Sigmoid colon (tissue), 4 donors: ENCODE data around the gene HIF3A.

Experiments used
- EP300 ChIP-seq, 4 donors: sonication (generic); formaldehyde crosslinking; IDR thresholded peaks; one replicate each; pipeline ENCODE4 v1.6.1; 2017; ENCODE audit warnings: antibody characterized with exemption in 4 of 4
- POLR2A ChIP-seq, 2 donors: fragments of 450-650 bp; IDR thresholded peaks; one replicate each; pipeline ENCODE4 v1.6.1; 2016; ENCODE audit warnings: antibody characterized with exemption in 2 of 2, mild to moderate bottlenecking in 2 of 2, moderate library complexity in 2 of 2
- POLR2AphosphoS5 ChIP-seq, 4 donors: sonication (generic); formaldehyde crosslinking; IDR thresholded peaks; one replicate each; pipeline ENCODE4 v1.6.1; 2017; ENCODE audit warnings: antibody characterized with exemption in 4 of 4
- TF ChIP-seq, protein P1 (sequence below), 4 experiments: fragments of 450-650 bp in 3 of 4; fragments of 200-600 bp in 1 of 4; IDR thresholded peaks; one replicate each; pipeline ENCODE4 v1.5.1; 2016 to 2019; ENCODE audit warnings: antibody characterized with exemption in 4 of 4, mild to moderate bottlenecking in 3 of 4, moderate library complexity in 2 of 4

- TF ChIP-seq, protein P1, sequence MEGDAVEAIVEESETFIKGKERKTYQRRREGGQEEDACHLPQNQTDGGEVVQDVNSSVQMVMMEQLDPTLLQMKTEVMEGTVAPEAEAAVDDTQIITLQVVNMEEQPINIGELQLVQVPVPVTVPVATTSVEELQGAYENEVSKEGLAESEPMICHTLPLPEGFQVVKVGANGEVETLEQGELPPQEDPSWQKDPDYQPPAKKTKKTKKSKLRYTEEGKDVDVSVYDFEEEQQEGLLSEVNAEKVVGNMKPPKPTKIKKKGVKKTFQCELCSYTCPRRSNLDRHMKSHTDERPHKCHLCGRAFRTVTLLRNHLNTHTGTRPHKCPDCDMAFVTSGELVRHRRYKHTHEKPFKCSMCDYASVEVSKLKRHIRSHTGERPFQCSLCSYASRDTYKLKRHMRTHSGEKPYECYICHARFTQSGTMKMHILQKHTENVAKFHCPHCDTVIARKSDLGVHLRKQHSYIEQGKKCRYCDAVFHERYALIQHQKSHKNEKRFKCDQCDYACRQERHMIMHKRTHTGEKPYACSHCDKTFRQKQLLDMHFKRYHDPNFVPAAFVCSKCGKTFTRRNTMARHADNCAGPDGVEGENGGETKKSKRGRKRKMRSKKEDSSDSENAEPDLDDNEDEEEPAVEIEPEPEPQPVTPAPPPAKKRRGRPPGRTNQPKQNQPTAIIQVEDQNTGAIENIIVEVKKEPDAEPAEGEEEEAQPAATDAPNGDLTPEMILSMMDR (IDR thresholded peaks at IDR 0.05) = no peak
- no peak for TF ChIP-seq POLR2A (IDR thresholded peaks at IDR 0.05)
- TF ChIP-seq POLR2AphosphoS5 (IDR thresholded peaks at IDR 0.05) = no peak
- no peak for TF ChIP-seq EP300 (IDR thresholded peaks at IDR 0.05)
Measured at GRCh38 chr19:46367426-46367825, 70.6 kb downstream of the HIF3A start.
